ENCODE data around the gene SYNPO2.
"Not testable (repeated sequence)": the region's sequence is repeated elsewhere in the genome, so short reads cannot be mapped to it uniquely, and the experiment has no call there.

The SYNPO2 gene

GRCh38 chr4:119010221-119010620, 121.6 kb downstream of the SYNPO2 start:
- not testable (repeated sequence) for DNase-seq

GRCh38 chr4:119010909-119011606, 122.4 kb downstream of the SYNPO2 start:
- no peak for DNase-seq

- DNase-seq = no peak
These were observed 122.9 kb downstream of the SYNPO2 start for GRCh38 chr4:119011607-119011988.

DNA sequence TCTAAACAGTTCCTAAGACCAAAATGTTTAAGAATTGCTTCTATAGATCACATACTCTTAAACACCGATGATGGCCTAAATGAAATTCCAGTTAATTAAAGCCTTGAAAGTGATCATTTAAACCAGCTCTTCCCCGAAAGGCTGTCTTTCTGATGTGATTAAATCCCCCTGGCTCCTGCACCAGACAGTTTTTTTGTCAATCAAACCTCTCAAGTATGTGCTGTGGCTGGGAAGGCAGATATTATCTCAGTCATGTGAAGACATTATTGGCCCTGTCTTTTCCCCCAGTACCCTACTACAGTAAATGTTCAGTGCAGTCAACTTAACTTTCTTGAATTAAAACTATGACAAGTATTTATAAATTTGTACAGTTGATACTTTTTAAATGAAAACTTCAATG, 126.0 kb downstream of the SYNPO2 start:
- DNase-seq = no peak

DNA sequence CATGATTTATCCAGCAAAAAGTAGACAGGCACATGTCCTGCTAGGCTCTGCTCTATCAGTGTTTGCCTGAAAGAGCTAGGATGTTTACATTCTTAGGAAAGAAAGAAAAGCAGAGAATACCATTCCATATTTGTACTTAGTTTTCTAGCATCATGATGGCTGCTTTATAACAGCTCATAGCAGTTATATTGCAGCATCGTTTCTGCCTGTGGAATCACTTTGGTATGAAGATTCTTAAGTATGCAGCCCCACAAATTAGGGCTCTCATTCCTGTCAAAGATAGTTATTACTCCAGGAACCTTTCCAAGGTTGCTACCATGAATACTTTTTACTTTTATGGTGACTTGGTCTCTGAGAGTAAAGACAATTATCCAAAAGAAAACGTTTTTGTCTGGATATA, 128.0 kb downstream of the SYNPO2 start:
- no peak for DNase-seq

- no peak for DNase-seq
These were observed 129.0 kb downstream of the SYNPO2 start for GRCh38 chr4:119017636-119018035.

DNA sequence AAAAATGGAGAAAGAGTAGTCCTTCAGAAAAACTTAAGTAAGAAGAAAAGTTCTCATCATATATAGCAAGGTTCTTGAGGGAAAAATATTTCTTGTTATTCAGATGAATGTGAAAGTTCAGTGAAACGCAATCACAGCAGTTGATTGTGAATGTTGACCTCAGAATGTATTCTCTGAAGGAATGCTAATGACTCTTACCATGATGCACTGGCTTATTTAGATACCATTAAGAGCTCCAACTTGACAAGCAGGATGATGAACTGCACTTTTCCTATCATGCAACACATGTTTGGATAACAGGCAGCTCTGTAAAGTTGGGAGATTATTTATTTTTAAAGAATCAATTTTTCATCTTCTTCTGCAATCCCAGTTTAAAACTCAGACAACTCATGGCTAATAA, 131.5 kb downstream of the SYNPO2 start:
- no peak for DNase-seq

GRCh38 chr4:119022520-119022919, 133.9 kb downstream of the SYNPO2 start:
- not testable (repeated sequence) for DNase-seq

DNA sequence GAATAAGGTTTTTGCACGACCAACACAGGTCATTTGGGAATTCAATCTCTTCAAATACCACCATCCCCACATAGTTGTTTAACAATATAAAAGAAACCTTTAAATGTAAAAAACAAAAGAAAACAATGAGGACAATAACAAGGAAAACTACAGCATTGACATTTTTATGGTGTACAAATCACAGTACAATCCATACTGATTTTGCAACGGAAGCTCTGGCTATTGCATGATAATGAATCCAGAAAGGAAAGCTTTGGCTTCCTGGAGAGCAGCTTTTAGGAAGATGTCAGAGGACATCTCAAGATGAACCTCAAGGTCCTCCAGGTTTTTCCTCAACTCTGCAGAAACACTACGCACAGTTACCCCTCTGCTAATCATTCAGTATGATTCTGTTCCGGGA, 135.4 kb downstream of the SYNPO2 start:
- no peak for DNase-seq

GRCh38 chr4:119025420-119025819, 136.8 kb downstream of the SYNPO2 start:
- DNase-seq = no peak

DNA sequence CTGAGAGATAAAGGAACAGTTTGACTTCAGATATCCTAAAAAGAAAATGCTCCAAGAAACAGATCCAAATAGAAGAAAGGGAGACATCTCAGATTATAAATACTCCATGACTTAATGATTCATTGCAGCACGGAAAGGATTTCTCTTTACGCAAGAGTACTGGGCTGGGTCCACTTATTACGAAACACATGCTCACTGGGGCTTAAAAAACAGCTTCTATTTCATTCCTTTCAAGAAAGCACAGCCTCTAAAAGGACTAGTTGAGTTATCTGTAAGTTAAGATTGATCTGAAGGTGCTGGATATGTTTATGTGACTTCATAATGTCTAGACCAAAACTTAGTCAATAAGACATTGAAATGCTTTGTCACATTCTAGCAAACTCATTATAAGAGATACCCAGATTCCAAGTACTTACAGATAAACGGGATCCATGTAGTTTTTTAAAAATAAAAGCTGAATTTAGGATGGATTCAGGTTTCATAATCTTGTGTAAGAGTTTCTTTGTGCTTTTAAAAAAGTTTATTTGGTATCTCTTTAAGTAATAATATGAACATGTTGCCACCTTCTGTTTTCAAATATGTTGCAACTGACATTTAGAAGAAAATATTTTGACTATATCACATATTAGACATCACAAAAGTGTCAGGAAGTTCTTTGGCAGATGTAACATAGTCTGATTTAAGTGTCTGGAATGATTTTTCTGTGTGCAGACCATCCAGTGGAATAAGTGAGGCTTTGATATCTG, 137.4 kb downstream of the SYNPO2 start:
- DNase-seq = no peak

- DNase-seq = no peak
These were observed 138.2 kb downstream of the SYNPO2 start for GRCh38 chr4:119026662-119027444.

DNA sequence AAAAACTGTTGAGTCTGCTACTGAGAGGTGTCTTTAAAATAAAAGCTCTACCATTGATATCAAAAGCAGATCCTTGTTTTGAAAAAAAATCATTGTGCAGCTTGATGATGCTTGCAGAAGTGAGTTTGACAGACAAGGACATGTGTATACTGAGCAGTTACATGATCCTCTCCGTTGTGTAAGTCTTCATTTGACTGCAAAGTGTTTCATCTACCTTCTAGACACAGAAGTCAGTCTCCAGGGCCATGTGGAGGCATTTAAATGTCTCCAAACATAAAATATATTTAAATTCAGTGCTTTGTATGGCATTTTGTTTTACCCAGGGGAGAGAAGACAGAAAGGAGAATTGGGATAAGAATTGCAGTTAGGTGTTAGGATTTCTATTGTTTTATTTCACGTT, 139.2 kb downstream of the SYNPO2 start:
- DNase-seq = no peak

GRCh38 chr4:119028296-119028695, 139.6 kb downstream of the SYNPO2 start:
- DNase-seq = no peak

GRCh38 chr4:119029847-119030535, 141.3 kb downstream of the SYNPO2 start:
- DNase-seq = no peak

GRCh38 chr4:119030536-119030890, 141.9 kb downstream of the SYNPO2 start:
- no peak for DNase-seq

GRCh38 chr4:119031218-119031617, 142.6 kb downstream of the SYNPO2 start:
- DNase-seq = no peak

DNA sequence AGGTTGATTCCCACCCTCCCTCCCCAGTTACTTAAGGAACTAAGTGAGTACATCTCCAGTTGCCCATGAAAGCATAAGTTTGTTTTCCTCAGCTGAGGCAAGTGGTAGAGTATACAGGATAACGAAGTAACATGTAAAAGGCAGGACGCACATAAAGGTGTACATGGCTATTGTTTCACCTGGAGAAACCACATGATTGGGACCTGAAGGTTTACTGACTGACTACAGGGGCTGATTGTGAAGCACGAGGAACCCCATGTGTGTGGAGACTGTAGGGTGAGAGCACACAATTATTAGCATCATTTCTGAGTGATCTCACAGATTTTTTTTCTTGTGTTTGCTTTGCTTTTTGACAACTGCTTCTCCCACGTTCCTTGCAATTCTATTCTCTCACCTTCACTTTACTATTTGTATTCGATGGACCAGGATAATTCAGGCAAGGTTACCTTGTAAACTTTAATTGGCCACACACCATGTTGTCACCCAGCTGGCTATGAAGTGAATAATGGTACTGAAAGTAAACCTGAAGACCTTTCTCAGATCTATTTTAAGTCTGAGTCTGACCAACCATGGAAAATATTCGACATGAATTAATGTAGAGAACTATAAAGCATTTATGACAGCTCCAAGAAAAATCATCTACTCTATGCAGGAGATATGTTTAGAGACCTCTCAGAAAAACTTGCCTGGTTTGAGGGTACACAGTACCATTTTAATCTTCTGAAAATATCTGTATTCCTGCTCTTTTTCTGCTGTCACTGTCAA, 144.4 kb downstream of the SYNPO2 start:
- no peak for DNase-seq

GRCh38 chr4:119034276-119035008, 145.8 kb downstream of the SYNPO2 start:
- no peak for DNase-seq

DNA sequence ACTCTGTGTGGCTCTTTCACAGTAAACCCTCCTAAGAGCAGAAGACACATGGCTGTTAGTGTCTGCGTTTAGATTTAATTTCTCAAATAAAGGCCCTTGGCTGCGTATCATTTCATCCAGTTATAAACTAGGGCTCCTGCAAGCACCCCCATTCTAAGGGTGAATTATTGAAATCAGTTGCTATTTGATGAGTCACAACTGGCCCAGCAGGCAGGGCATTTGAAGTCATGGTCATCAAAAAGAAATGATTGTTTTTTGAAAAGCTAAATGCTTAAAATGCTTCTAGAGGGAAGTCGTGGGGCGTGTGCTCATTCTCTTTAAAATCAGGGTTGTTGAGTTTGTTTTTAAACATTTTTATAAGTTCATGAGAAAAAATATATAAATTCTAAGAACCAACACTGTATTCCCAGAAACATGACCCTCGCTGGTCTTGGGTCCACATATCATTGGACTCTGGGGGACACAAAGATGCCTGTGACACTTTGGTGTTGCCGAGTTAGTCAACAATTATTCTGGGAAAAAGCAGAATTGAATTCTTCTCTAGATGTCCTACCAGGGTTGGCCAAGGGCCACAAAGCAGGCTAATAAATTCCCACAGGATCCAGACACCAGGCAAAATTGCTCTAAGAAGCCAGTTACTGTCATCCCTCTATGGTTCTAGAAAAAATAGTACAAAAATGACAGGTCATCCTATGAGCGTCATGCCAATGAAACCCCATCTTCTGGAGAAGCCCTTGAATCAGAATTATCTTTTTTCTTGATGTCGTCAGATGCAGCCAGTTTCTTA, 147.5 kb downstream of the SYNPO2 start:
- no peak for DNase-seq

- no peak for DNase-seq
These were observed 149.1 kb downstream of the SYNPO2 start for GRCh38 chr4:119037709-119038108.

Measured in T-helper 1 cell (primary cell).